C4-2B (cell line): Measurements from ENCODE around the gene LGR6.

Source experiments
- CTCF ChIP-seq: fragments of 450-650 bp; conservative IDR thresholded peaks from 2 replicates; pipeline ENCODE4 v1.5.1; 2017; ENCODE audit warnings: mild to moderate bottlenecking
- ZFX ChIP-seq: fragments of 450-650 bp; IDR thresholded peaks from 2 replicates; pipeline ENCODE4 v1.6.1; 2017

GRCh38 chr1:202193614-202194327 is at the start of gene LGR6:
- TF ChIP-seq CTCF: no peak
- TF ChIP-seq ZFX: no peak
